HepG2 (cell line): ENCODE measurements around the gene MAT2A. TPM values are rescaled to one million over a fixed set of nuclear protein-coding genes. Genes with fewer than 3 reads are reported as not detected.

ENCODE experiments used
- ARID5B ChIP-seq: IDR thresholded peaks from 2 replicates; pipeline ENCODE4 v1.4.0; 2020; ENCODE audit warnings: mild to moderate bottlenecking, missing genetic modification reagents
- ARNT ChIP-seq: fragments of 450-650 bp; IDR thresholded peaks from 2 replicates; pipeline ENCODE4 v1.6.1; 2017
- CBX1 ChIP-seq: IDR thresholded peaks from one replicate; pipeline ENCODE4 v1.6.1; 2016; ENCODE audit warnings: antibody characterized with exemption, low read depth
- ESRRA ChIP-seq: sonication (generic); formaldehyde crosslinking; IDR thresholded peaks from 2 replicates; pipeline ENCODE4 v1.5.1; 2020; ENCODE audit warnings: mild to moderate bottlenecking, low read depth, missing genetic modification reagents
- KAT7 ChIP-seq: IDR thresholded peaks from 2 replicates; pipeline ENCODE4 v1.6.1; 2018; ENCODE audit warnings: borderline replicate concordance, missing compliant biosample characterization
- RFX1 ChIP-seq: fragments of 450-650 bp; IDR thresholded peaks from 2 replicates; pipeline ENCODE4 v1.6.1; 2017
- SKIL ChIP-seq: sonication (generic); formaldehyde crosslinking; IDR thresholded peaks from 2 replicates; pipeline ENCODE4 v1.8.0; 2022; ENCODE audit warnings: missing genetic modification reagents, mild to moderate bottlenecking, moderate library complexity, borderline replicate concordance
- SOX6 ChIP-seq, 2 experiments: fragments of 450-650 bp in 1 of 2; sonication (generic) in 1 of 2; formaldehyde crosslinking in 1 of 2; IDR thresholded peaks; 2 replicates each; pipeline versions ENCODE4 v1.4.0 to v1.6.1; 2017 to 2020; ENCODE audit warnings: antibody characterized with exemption in 1 of 2, mild to moderate bottlenecking in 1 of 2, missing genetic modification reagents in 1 of 2
- SSRP1 ChIP-seq: IDR thresholded peaks from 2 replicates; pipeline ENCODE4 v1.6.1; 2016; ENCODE audit warnings: control low read depth
- TBX3 ChIP-seq: fragments of 450-650 bp; IDR thresholded peaks from 2 replicates; pipeline ENCODE4 v1.6.1; 2017; ENCODE audit warnings: antibody characterized with exemption, mild to moderate bottlenecking, inconsistent platforms, borderline replicate concordance
- TFDP2 ChIP-seq: sonication (generic); formaldehyde crosslinking; IDR thresholded peaks from 2 replicates; pipeline ENCODE4 v1.4.0; 2020; ENCODE audit warnings: missing genetic modification reagents
- TP53 ChIP-seq: sonication (generic); formaldehyde crosslinking; conservative IDR thresholded peaks from 2 replicates; pipeline ENCODE4 v1.4.0; 2020; ENCODE audit warnings: missing genetic modification reagents
- TRIM24 ChIP-seq: sonication (generic); formaldehyde crosslinking; IDR thresholded peaks from 2 replicates; pipeline ENCODE4 v1.8.0; 2022; ENCODE audit warnings: mild to moderate bottlenecking, missing genetic modification reagents
- ZC3H4 ChIP-seq: sonication (generic); formaldehyde crosslinking; IDR thresholded peaks from 2 replicates; pipeline ENCODE4 v1.4.0; 2020; ENCODE audit warnings: missing genetic modification reagents, borderline replicate concordance
- ZNF292 ChIP-seq: sonication (generic); formaldehyde crosslinking; IDR thresholded peaks from 2 replicates; pipeline ENCODE4 v1.8.1; 2022; ENCODE audit warnings: mild to moderate bottlenecking, low read depth, missing genetic modification reagents, borderline replicate concordance
- ZNF367 ChIP-seq: sonication (generic); formaldehyde crosslinking; IDR thresholded peaks from 2 replicates; pipeline ENCODE4 v1.4.0; 2020; ENCODE audit warnings: missing genetic modification reagents, borderline replicate concordance
- ZNF543 ChIP-seq: sonication (generic); formaldehyde crosslinking; IDR thresholded peaks from 2 replicates; pipeline ENCODE4 v1.4.0; 2020; ENCODE audit warnings: mild to moderate bottlenecking, missing genetic modification reagents
- ZNF687 ChIP-seq: sonication (generic); formaldehyde crosslinking; IDR thresholded peaks from 2 replicates; pipeline ENCODE4 v1.5.1; 2020; ENCODE audit warnings: mild to moderate bottlenecking, missing genetic modification reagents, moderate library complexity
- polyA plus RNA-seq, 8 experiments: library from polyadenylated mRNA; depleted of rRNA in 3 of 8; stranded (reverse) in 7 of 8; unstranded in 1 of 8; fragments of >200 nt; fragmentation: Illumina TruSeq in 4 of 8; extraction: Trizol in 4 of 8; gene quantifications; 2 replicates each; pipeline versions ENCODE4 v1.2.1 to v1.2.3, GENCODE V29; 2011 to 2016; ENCODE audit warnings: low read depth in 4 of 8, missing spikeins in 1 of 8, mixed read lengths in 1 of 8; ENCODE audit not compliant: insufficient read depth in 1 of 8
- total RNA-seq, 5 experiments: library from RNA; depleted of rRNA; stranded (reverse); fragments of >200 nt; fragmentation: Illumina TruSeq; extraction: Trizol; gene quantifications; 2 replicates each; pipeline ENCODE4 v1.2.3, GENCODE V29; 2016; ENCODE audit warnings: low read depth in 1 of 5

The MAT2A gene
- total and polyA plus RNA-seq, 2 of the 13 experiments (the other 11 are each of a cell fraction or from before 2014, with no cell fraction given) = 155 to 331 TPM

- TF ChIP-seq SKIL (peak; percentile 40; the same call in 1 of the 2 replicates), ZNF367 (no peak), ZNF687 (CRISPR knock-in tag) (peak; percentile 81), TRIM24 (CRISPR knock-in tag) (no peak), TBX3 (no peak), ESRRA (CRISPR knock-in tag) (0 out of 2 replicates have a peak, but pooled peaks have one; percentile 33), CBX1 (no peak), ARNT (no peak), KAT7 (no peak), ZNF292 (CRISPR knock-in tag) (peak; percentile 55; the same call in 1 of the 2 replicates), SOX6 (IDR thresholded peaks at IDR 0.05) (no peak), SOX6 (CRISPR knock-in tag; IDR thresholded peaks at IDR 0.05) (0 out of 2 replicates have a peak, but pooled peaks have one; percentile 23), ZC3H4 (CRISPR knock-in tag) (no peak), TP53 (CRISPR knock-in tag) (no peak), ZNF543 (CRISPR knock-in tag) (no peak), TFDP2 (no peak), ARID5B (CRISPR knock-in tag) (0 out of 2 replicates have a peak, but pooled peaks have one; percentile 20), SSRP1 (CRISPR knock-in tag) (no peak), RFX1 (no peak)
These were observed 54.1 kb downstream of the MAT2A start (continued) for GRCh38 chr2:85593023-85593422.
